PC-9 (cell line): ENCODE results near the gene SLC12A2. TPM values are rescaled to one million over a fixed set of nuclear protein-coding genes. Genes with fewer than 3 reads are reported as not detected.

ENCODE experiments used
- BruUV-seq: library from RNA; stranded (reverse); fragments of 400-500 nt; replicated peaks from 2 replicates; lab custom pipeline; 2021; lab: Mats Ljungman, UMichigan
- CTCF ChIA-PET: fragments of 300-600 bp; sonication (Branson Sonifier 250); formaldehyde crosslinking; loops from one replicate; lab custom pipeline; 2022; ENCODE audit warnings: antibody characterized with exemption; lab: Charles Lee
- POLR2A ChIA-PET: fragments of 300-600 bp; sonication (Branson Sonifier 250); formaldehyde crosslinking; loops from one replicate; lab custom pipeline; 2022; ENCODE audit warnings: antibody characterized with exemption; ENCODE audit not compliant: unreplicated experiment; lab: Charles Lee
- DNase-seq, 2 experiments: peaks; one replicate each; pipeline versions ENCODE4 v3.0.0 to v3.0.0-alpha.2; 2015 to 2022; ENCODE audit warnings: mixed read lengths in 1 of 2
- H2AFZ ChIP-seq: fragments of 200-600 bp; sonication (generic); 2 replicates; pipeline ENCODE4 v1.8.1; 2017; ENCODE audit warnings: antibody characterized with exemption
- H3F3A ChIP-seq: fragments of 200-600 bp; sonication (generic); 2 replicates; pipeline ENCODE4 v1.8.1; 2017; ENCODE audit warnings: antibody characterized with exemption, mild to moderate bottlenecking, low read depth; ENCODE audit not compliant: insufficient read depth
- H3K27ac ChIP-seq: fragments of 200-600 bp; sonication (generic); 2 replicates; pipeline ENCODE4 v1.6.1; 2016; ENCODE audit warnings: mixed run types
- H3K27me3 ChIP-seq: fragments of 200-600 bp; sonication (generic); 2 replicates; pipeline ENCODE4 v1.6.1; 2016; ENCODE audit warnings: low read depth, mixed run types; ENCODE audit not compliant: insufficient read depth
- H3K36me3 ChIP-seq: fragments of 200-600 bp; sonication (generic); 2 replicates; pipeline ENCODE4 v1.6.1; 2016; ENCODE audit warnings: low read depth, mixed run types
- H3K4me1 ChIP-seq: fragments of 200-600 bp; sonication (generic); replicated peaks from 2 replicates; pipeline ENCODE4 v1.6.1; 2016; ENCODE audit warnings: mixed run types; ENCODE audit not compliant: insufficient read depth
- H3K4me2 ChIP-seq: fragments of 200-600 bp; sonication (generic); 2 replicates; pipeline ENCODE4 v1.6.1; 2017; ENCODE audit warnings: mixed run types
- H3K4me3 ChIP-seq: fragments of 200-600 bp; sonication (generic); 2 replicates; pipeline ENCODE4 v1.6.1; 2016; ENCODE audit warnings: mixed run types
- H3K79me2 ChIP-seq: fragments of 200-600 bp; sonication (generic); 2 replicates; pipeline ENCODE4 v1.6.1; 2017; ENCODE audit warnings: low read depth, mixed run types
- H3K9me2 ChIP-seq: fragments of 200-600 bp; sonication (generic); 2 replicates; pipeline ENCODE4 v1.8.1; 2017; ENCODE audit warnings: mild to moderate bottlenecking; ENCODE audit not compliant: insufficient read depth
- H3K9me3 ChIP-seq: fragments of 200-600 bp; sonication (generic); 2 replicates; pipeline ENCODE4 v1.8.1; 2016; ENCODE audit warnings: low read depth; ENCODE audit not compliant: insufficient read depth
- H4K20me1 ChIP-seq: fragments of 200-600 bp; sonication (generic); 2 replicates; pipeline ENCODE4 v1.8.1; 2017; ENCODE audit not compliant: insufficient read depth
- CTCF ChIP-seq: fragments of 200-600 bp; sonication (generic); conservative IDR thresholded peaks from 2 replicates; pipeline ENCODE4 v1.6.1; 2017; ENCODE audit warnings: mixed run types, antibody characterized with exemption, mild to moderate bottlenecking, moderate library complexity
- EZH2 ChIP-seq: fragments of 200-600 bp; sonication (generic); IDR thresholded peaks from 2 replicates; pipeline ENCODE4 v1.8.0; 2017; ENCODE audit warnings: antibody characterized with exemption, low read depth
- intact Hi-C: fragments of 100-400 bp; cut with micrococcal nuclease; formaldehyde crosslinking; loops from one replicate; pipeline ENCODE4 v1.10.0; 2022; ENCODE audit not compliant: unreplicated experiment
- total RNA-seq: library from RNA; stranded (reverse); gene quantifications from 2 replicates; pipeline ENCODE4 v1.2.3, GENCODE V29; 2021

Gene SLC12A2
- total RNA-seq, 1 experiment from 2014 or later = 24.4 TPM

- Histone ChIP-seq H2AFZ (no peak overlapping the region), H3K4me1 (no peaks in the 10 kb centered on the region), H3F3A (no peaks in the 10 kb centered on the region), H3K9me3 (no peaks in the 10 kb centered on the region), H3K4me2 (no peak overlapping the region), H3K27ac (no peak overlapping the region), H4K20me1 (no peaks in the 10 kb centered on the region), H3K4me3 (no peak overlapping the region), H3K36me3 (no peaks in the 10 kb centered on the region; the same call in 1 of the 2 replicates), H3K9me2 (peaks cover 3% of the 10 kb centered on the region; the same call in 1 of the 2 replicates), H3K27me3 (no peaks in the 10 kb centered on the region), H3K79me2 (no peaks in the 10 kb centered on the region)
- DNase-seq = no peak
- BruUV-seq = no TSS peak
- intact Hi-C loops = no loop called here
- POLR2A ChIA-PET = no interaction called here
- TF ChIP-seq CTCF (no peak), EZH2 (no peak)
- CTCF ChIA-PET = no interaction called here
Measured at GRCh38 chr5:128132499-128132898, 48.9 kb downstream of the SLC12A2 start.

- H3K4me1 ChIP-seq = no peaks in the 10 kb centered on the region
- TF ChIP-seq CTCF (no peak), EZH2 (no peak)
- H3K9me3 ChIP-seq = no peaks in the 10 kb centered on the region
- intact Hi-C loops = no loop called here
- ChIA-PET CTCF (no interaction called here), POLR2A (no interaction called here)
- peaks cover 3% of the 10 kb centered on the region; the same call in 1 of the 2 replicates for H3K9me2 ChIP-seq
- no peaks in the 10 kb centered on the region for H3F3A ChIP-seq
- no peak overlapping the region for H3K4me2 ChIP-seq
- BruUV-seq = no TSS peak
- H3K27ac ChIP-seq = no peak overlapping the region
- H3K27me3 ChIP-seq = no peaks in the 10 kb centered on the region
- DNase-seq = no peak
- H2AFZ ChIP-seq = no peak overlapping the region
- H3K36me3 ChIP-seq = peaks cover 7% of the 10 kb centered on the region
- H3K4me3 ChIP-seq = no peak overlapping the region
- no peaks in the 10 kb centered on the region for H4K20me1 ChIP-seq
- H3K79me2 ChIP-seq = no peaks in the 10 kb centered on the region
Measured at GRCh38 chr5:128135286-128135685, 51.7 kb downstream of the SLC12A2 start.

DNA sequence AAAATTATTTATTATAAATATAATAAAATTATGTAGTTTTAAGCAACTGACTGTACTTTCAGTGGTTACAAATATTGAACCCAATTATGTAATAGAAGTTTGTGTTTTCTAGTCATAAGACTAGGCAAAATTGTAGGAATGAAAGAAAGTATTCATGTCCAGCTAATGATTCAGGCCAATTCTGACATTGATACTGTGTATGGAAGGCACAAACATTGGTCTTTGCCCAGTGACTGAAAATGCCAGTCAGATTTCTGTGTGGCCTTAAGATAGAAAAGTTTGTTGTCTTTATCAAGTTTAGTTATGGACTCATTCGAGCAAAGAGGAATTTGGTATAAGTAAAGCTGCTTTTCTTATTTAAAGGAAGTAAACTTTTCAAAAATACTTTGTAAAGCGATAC is 60.3 kb downstream of the SLC12A2 start:
- no TSS peak for BruUV-seq
- intact Hi-C loops = no loop called here
- Histone ChIP-seq H3K4me2 (no peak overlapping the region), H2AFZ (no peak overlapping the region), H3K79me2 (no peaks in the 10 kb centered on the region), H3F3A (no peaks in the 10 kb centered on the region; the same call in 1 of the 2 replicates), H3K36me3 (peaks cover 6% of the 10 kb centered on the region), H3K9me2 (no peaks in the 10 kb centered on the region), H3K4me1 (no peaks in the 10 kb centered on the region), H3K4me3 (no peak overlapping the region), H3K9me3 (no peaks in the 10 kb centered on the region), H3K27me3 (no peaks in the 10 kb centered on the region), H3K27ac (no peak overlapping the region), H4K20me1 (no peaks in the 10 kb centered on the region)
- no peak for TF ChIP-seq EZH2
- no peak for TF ChIP-seq CTCF
- POLR2A ChIA-PET = no interaction called here
- CTCF ChIA-PET = no interaction called here
- no peak for DNase-seq
